Measurements from ENCODE around the gene NSFL1C.

Gene NSFL1C

DNA sequence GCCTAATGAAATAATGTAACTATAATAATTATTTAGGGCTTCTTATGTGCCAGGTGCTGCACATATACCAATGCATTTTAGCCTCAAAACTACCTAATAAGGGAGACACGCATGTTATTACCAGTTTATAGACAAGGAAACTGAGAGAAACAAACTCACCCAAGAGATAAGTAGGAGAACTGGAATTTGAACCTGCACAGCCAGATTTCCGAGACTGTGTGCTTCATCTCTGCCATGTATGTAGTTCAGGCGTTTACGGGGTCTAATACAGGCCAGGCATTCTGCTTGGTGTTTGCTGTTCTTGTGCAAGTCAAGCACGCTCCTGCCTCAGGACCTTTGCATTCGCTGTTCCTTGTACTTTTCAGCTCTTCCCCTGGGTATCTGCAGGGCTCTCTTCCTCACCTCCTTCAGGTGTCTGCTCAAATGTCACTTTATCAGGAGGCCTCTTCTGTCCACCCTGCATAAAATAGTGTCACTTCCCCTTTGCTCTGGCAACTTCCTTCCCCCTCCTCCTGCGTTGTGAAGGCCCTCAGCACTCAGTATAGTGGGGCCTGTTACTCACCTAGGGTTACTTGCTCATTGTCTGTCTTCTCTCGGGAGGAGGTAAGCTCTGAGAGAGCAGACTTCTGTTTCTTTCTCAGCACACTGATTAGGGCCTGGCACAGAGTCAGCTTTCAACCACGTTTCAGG lies 6.1 kb upstream of the NSFL1C start:
- DNase-seq, result no peak
- Mint-ChIP-seq H3K27me3 (ENCODE audit: low read depth, poor library complexity) (peaks cover 12% of the 10 kb centered on the region), H3K4me3 (no peak overlapping the region), H3K27ac (no peak overlapping the region), H3K9me3 (no peaks in the 10 kb centered on the region), H3K36me3 (ENCODE audit: low read depth) (no peaks in the 10 kb centered on the region), H3K4me1 (peaks cover 16% of the 10 kb centered on the region)
- TF ChIP-seq CTCF (IDR thresholded peaks at IDR 0.05), result no peak

DNA sequence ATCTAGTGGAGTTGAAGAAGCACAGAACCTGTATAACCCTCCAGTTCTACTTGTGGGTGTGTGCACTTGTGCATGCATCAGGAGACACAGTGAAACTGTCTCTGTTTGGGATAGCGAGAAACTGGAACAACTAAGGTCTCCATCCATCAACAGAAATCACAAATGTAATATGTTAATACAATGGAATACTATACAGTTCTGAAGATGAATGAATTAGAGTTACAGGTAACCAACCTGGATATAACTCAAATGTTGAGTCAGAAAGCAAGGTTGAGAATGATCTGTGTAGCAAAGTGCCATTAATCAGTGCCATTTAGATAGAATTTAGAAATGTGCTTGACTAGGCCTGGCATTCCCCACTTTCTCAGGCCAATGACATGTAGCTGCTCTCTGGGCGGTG lies 4.6 kb upstream of the NSFL1C start:
- Mint-ChIP-seq H3K4me1 (peaks cover 23% of the 10 kb centered on the region), H3K9me3 (no peaks in the 10 kb centered on the region), H3K27ac (no peak overlapping the region), H3K4me3 (no peak overlapping the region), H3K36me3 (ENCODE audit: low read depth) (no peaks in the 10 kb centered on the region), H3K27me3 (ENCODE audit: low read depth, poor library complexity) (peaks cover 19% of the 10 kb centered on the region)
- no peak for DNase-seq
- TF ChIP-seq CTCF (IDR thresholded peaks at IDR 0.05), result no peak

- H3K36me3 Mint-ChIP-seq (ENCODE audit: low read depth), result no peaks in the 10 kb centered on the region
- peaks cover 33% of the 10 kb centered on the region for H3K4me1 Mint-ChIP-seq
- H3K9me3 Mint-ChIP-seq, result no peaks in the 10 kb centered on the region
- H3K27ac Mint-ChIP-seq, result no peak overlapping the region
- peak; percentile 81 for DNase-seq
- peaks cover 19% of the 10 kb centered on the region for H3K27me3 Mint-ChIP-seq (ENCODE audit: low read depth, poor library complexity)
- H3K4me3 Mint-ChIP-seq, result no peak overlapping the region
- TF ChIP-seq CTCF (IDR thresholded peaks at IDR 0.05), result peak; percentile 80
Observed at GRCh38 chr20:1469925-1470571, 3.4 kb upstream of the NSFL1C start.

DNA sequence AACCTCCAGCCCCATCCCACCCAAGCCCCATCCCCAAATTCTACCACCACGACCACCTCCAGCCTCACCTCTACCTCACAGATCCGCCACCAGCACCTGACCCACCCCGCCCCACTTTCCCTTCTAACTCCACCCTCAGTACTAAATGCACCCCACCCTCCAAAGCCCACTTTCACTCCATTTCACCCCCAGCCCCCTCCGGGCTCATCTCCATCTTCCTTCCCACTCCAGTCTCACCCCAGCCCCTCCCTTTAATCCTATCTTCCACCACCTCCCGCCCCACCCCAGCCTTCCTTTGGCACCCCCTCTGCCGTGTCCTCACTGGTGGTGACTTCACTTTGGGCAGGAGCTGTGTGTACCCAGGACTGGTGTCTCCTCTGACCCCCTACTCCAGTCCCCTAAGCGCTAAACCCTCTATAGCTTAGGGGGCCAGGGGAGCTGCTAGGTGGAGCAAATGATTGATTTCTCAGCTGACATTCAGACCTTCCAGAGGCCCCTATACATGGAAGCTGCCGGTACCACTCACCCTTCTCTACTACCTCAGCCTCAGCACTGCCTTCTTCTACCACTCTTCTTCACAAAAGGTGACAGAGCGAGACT lies 2.8 kb upstream of the NSFL1C start:
- DNase-seq, result no peak
- H3K4me1 Mint-ChIP-seq, result peaks cover 40% of the 10 kb centered on the region
- H3K27ac Mint-ChIP-seq, result no peak overlapping the region
- TF ChIP-seq CTCF (IDR thresholded peaks at IDR 0.05), result no peak
- H3K9me3 Mint-ChIP-seq, result no peaks in the 10 kb centered on the region
- H3K36me3 Mint-ChIP-seq (ENCODE audit: low read depth), result peaks cover under 1% of the 10 kb centered on the region
- H3K4me3 Mint-ChIP-seq, result no peak overlapping the region
- peaks cover 19% of the 10 kb centered on the region for H3K27me3 Mint-ChIP-seq (ENCODE audit: low read depth, poor library complexity)

DNA sequence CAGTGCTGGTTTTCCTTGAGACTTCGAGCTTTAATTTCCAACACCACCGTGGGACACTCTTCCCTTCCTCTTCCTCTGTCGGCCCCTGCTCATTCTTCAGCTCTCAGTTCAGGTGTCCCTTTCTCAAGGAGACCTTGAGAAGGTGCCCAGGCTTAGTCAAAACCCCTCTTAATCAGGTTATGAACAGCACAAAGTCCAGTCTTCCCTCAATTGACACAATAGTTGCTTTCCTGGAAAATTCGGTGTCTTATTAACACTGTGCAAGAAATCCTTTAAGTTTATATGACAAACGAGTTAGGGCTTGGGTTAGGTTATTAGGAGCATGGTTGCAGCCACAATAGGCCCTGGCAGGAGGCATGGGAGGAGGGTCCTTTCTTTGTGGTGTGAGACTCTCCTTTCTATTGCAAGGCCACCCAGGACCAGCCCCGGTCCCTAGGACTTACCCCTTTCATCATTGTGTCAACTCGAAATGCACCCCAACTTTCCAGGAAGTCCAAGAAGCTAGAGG lies 1.5 kb upstream of the NSFL1C start:
- peaks cover 19% of the 10 kb centered on the region for H3K27me3 Mint-ChIP-seq (ENCODE audit: low read depth, poor library complexity)
- peak overlapping the region; percentile 38 for H3K27ac Mint-ChIP-seq
- no peaks in the 10 kb centered on the region for H3K9me3 Mint-ChIP-seq
- no peak for DNase-seq
- peak overlapping the region; percentile 67 for H3K4me3 Mint-ChIP-seq
- H3K36me3 Mint-ChIP-seq (ENCODE audit: low read depth), result peaks cover 11% of the 10 kb centered on the region
- peaks cover 42% of the 10 kb centered on the region for H3K4me1 Mint-ChIP-seq
- no peak for TF ChIP-seq CTCF (IDR thresholded peaks at IDR 0.05)

Data from nephron progenitor cell (in vitro differentiated cells).